ENCODE measurements around the gene CABP7. TPM values are rescaled to one million over a fixed set of nuclear protein-coding genes. Genes with fewer than 3 reads are reported as not detected.

The CABP7 gene
- total RNA-seq, 1 donor from 2014 or later = not detected

GRCh38 chr22:29765905-29766631, 46.3 kb downstream of the CABP7 start:
- TF ChIP-seq CTCF (IDR thresholded peaks at IDR 0.05) = no peak
- DNase-seq (ENCODE audit: low spot score in 2 of 2) = no peak
- Histone ChIP-seq H3K36me3 (peaks cover 11 to 21% of the 10 kb centered on the region in 2 donors), H3K27ac (peak overlapping the region; percentile 53 to 78), H3K4me3 (peak overlapping the region; percentile 81 to 91), H3K4me1 (peaks cover 9 to 17% of the 10 kb centered on the region in 2 donors), H3K9me3 (no peaks in the 10 kb centered on the region), H3K27me3 (no peaks in the 10 kb centered on the region)
- intact Hi-C loops (cut with DNase I) = loop anchor here (2.0 kb wide), 2 partner anchors 73 to 117 kb away; partner anchors contain the start of genes ASCC2 and MTMR3

DNA sequence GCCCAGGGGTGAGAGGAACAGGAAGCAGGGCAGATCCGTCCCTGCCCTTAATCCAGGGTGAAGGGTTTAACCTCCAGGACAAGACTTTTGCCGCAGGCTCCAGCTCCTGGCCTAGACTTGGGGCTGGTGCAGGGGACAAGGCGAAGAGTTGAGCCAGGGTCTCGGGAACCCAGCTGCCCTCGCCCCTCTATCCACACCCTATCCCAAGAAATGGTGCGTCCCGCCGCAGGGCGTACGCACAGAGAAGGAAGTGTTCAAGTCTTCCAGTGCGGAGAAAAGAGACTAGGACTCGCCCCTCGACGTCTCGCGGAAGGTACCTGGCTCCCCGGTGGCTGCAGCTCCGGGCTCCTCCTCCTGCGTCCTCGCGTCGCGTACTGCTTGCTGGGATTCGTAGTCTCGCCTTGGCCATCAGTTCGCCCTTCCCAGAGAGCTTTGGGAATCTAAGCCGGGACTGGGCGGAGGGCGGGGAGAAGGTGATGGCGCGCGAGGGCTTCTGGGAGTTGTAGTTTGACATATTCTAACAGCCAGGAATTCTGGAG, 46.9 kb downstream of the CABP7 start, which contains the start of gene ZMAT5:
Gene ZMAT5 (minus strand): TSS at position 376 of the 539 bp plus-strand sequence. CDS start 18,463 bp downstream, outside the sequence.
- peak within 1 kb of the TSS; percentile 81 to 91 for H3K4me3 ChIP-seq
- intact Hi-C loops (cut with DNase I) = loop anchor here (1.0 to 2.0 kb wide), 5 partner anchors 33 to 590 kb away; partner anchors contain the start of genes ASCC2, MTMR3, NF2 and SF3A1
- no peak for TF ChIP-seq CTCF (IDR thresholded peaks at IDR 0.05)
- no peaks in the 10 kb centered on the region for H3K9me3 ChIP-seq
- H3K4me1 ChIP-seq = peaks cover 9 to 17% of the 10 kb centered on the region in 2 donors
- DNase-seq (ENCODE audit: low spot score in 2 of 2) = peak; percentile 82 to 96
- H3K36me3 ChIP-seq = peaks cover 14 to 27% of the 10 kb centered on the region in 2 donors
- peak within 1 kb of the TSS; percentile 70 to 78 for H3K27ac ChIP-seq
- H3K27me3 ChIP-seq = no peaks in the 10 kb centered on the region

DNA sequence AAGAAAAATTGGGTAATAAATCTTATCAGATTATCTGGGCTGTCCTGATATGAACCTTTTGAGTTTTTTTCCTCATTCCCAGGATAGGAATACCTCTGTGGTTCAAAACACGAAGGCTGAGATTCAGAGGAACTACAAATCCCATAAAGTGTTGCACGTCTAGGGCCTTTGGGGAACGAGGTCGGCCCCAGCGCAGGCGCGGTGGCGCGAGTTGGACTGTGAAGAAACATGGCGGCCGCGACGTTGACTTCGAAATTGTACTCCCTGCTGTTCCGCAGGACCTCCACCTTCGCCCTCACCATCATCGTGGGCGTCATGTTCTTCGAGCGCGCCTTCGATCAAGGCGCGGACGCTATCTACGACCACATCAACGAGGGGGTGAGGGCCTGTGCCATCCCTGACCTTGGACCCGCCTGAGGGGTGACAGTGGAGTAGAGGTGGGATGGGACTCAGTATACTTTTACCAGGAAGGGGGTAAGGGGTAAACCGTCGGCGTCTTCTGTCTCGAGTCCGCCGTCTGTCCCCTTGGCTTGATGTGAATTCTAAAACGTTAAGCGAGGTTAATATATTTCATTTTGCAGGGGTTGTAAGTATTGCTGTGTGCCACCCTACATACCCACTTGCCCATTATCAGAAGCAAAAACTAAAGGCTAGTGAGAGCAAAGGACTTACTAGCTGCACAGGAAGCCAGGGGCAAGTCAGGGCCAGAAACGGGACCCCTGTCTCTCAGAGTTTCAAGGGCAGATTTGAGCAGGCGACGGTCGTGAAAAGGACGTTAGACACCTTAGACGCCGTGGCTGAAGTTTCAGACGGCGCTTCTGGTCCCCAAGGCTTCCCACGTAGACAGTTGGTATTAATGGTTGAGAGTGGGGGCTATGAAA, 47.6 kb downstream of the CABP7 start, which contains the start of gene UQCR10:
Gene UQCR10 (plus strand): TSS at position 199 of the 881 bp plus-strand sequence. CDS start 30 bp downstream, at position 229.
- Histone ChIP-seq H3K36me3 (peaks cover 14 to 27% of the 10 kb centered on the region in 2 donors), H3K4me1 (peaks cover 9 to 17% of the 10 kb centered on the region in 2 donors), H3K27me3 (no peaks in the 10 kb centered on the region), H3K27ac (peak within 1 kb of the TSS; percentile 70 to 78), H3K4me3 (peak within 1 kb of the TSS; percentile 81 to 91), H3K9me3 (no peaks in the 10 kb centered on the region)
- peak; percentile 69 to 95 for DNase-seq (ENCODE audit: low spot score in 2 of 2)
- intact Hi-C loops (cut with DNase I) = loop anchor here (1.0 to 2.0 kb wide), 5 partner anchors 32 to 589 kb away; partner anchors contain the start of genes ASCC2, MTMR3, NF2 and SF3A1
- no peak for TF ChIP-seq CTCF (IDR thresholded peaks at IDR 0.05)

DNA sequence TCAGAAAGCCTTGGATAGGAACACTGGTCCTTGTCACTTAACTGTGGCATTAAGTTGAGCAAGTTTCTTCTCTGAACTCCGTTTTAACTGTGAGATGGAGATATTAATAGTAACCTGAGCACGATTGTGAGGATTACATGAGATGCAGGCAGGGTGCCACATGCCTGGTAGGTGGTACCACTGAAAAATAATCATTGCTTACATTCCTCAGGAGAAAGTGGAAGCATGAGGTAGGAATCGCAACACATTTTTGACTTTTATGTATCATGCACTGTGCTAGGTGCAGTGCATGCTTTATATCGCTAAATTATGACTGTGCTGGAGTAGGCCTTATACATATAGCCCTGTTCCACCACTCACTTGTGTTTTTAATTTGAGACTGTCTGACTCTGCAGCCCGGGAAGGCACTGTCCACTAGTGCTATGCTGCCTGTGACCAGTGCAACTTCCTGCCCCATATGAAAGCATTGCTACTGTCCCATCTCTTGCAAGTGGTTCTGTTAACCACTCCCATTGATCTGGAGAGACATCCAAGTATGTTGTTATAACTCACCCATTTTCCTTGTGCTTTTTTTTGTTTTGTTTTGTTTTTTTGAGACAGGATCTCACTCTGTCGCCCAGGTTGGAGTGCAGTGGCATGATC, 48.4 kb downstream of the CABP7 start:
- no peak overlapping the region for H3K27ac ChIP-seq
- intact Hi-C loops (cut with DNase I) = no loop called here
- DNase-seq (ENCODE audit: low spot score in 2 of 2) = no peak
- H3K4me3 ChIP-seq = peak overlapping the region; percentile 81 to 91
- H3K27me3 ChIP-seq = no peaks in the 10 kb centered on the region
- no peak for TF ChIP-seq CTCF (IDR thresholded peaks at IDR 0.05)
- H3K36me3 ChIP-seq = peaks cover 14 to 27% of the 10 kb centered on the region in 2 donors
- H3K9me3 ChIP-seq = no peaks in the 10 kb centered on the region
- peaks cover 9 to 17% of the 10 kb centered on the region in 2 donors for H3K4me1 ChIP-seq
